ENCODE measurements around the gene FAM107B. TPM values are rescaled to one million over a fixed set of nuclear protein-coding genes. Genes with fewer than 3 reads are reported as not detected.

The FAM107B gene
- total RNA-seq, 2 experiments from 2014 or later: 114 to 121 TPM

DNA sequence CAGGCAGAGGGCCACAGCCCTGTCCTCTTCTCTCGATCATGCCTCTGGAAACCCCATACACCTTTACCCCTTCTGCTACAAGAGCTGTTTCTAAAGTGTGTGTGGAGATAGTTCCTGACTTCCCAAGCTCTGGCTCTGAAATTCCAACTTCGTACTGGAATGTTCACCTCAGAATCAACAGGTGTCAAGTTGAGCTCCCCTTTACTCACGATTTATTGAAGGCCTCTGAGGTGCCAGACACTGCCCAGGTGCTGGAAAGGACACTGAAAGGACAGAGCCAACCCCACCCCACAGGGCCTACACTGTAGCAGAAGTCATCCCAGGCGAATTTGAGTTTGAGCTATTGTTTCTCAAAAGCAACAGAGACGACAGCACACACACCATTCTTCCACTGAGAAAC, 234.1 kb downstream of the FAM107B start:
- POLR2A ChIA-PET: interaction anchor here (0.7 to 1.4 kb wide), 2 partner anchors 12 to 16 kb away, joined by 3 read pairs; no protein-coding TSS in a partner anchor
- CTCF ChIA-PET: interaction anchor here (0.6 to 5.5 kb wide), 6 partner anchors 9 to 352 kb away, joined by 3 to 57 read pairs (median 4); no protein-coding TSS in a partner anchor
- intact Hi-C loops (cut with micrococcal nuclease): loop anchor here (5.0 kb wide), 1 partner anchor 43 kb away; no protein-coding TSS in a partner anchor
- TF ChIP-seq CTCF (IDR thresholded peaks at IDR 0.05): no peak
- ATAC-seq (no peak), DNase-seq (no peak)
- Mint-ChIP-seq H3K4me3 (no peak overlapping the region), H3K27me3 (no peaks in the 10 kb centered on the region), H3K27ac (peak overlapping the region; percentile 55), H3K36me3 (ENCODE audit: low read depth) (peaks cover 34% of the 10 kb centered on the region), H3K4me1 (ENCODE audit: low read depth) (peaks cover 72% of the 10 kb centered on the region), H3K9me3 (no peaks in the 10 kb centered on the region)

DNA sequence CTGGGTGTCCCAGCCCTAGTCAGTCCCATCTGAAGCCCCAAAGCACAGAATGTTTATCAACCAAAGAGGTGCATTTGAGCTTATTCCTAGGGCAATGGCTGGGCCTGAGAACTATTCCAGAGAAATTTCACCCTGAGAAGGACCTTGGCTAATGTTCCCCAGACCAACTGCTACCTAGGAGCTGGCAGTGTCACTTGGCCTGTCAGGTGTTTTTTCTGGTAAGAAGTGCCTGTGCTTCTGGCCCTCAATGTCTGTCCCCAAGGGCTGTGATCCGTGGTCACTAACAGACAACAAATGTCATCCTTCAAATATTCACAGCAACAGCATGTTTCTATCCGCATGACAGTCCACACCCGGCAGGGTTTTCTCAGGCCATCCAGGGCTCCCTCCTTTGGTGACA, 234.6 kb downstream of the FAM107B start:
- CTCF ChIA-PET: interaction anchor here (0.6 to 5.5 kb wide), 5 partner anchors 9 to 351 kb away, joined by 3 to 57 read pairs (median 4); no protein-coding TSS in a partner anchor
- peaks cover 73% of the 10 kb centered on the region for H3K4me1 Mint-ChIP-seq (ENCODE audit: low read depth)
- H3K27ac Mint-ChIP-seq: peak overlapping the region; percentile 83
- POLR2A ChIA-PET: interaction anchor here (0.7 to 1.4 kb wide), 2 partner anchors 11 to 16 kb away, joined by 3 read pairs; no protein-coding TSS in a partner anchor
- no peaks in the 10 kb centered on the region for H3K9me3 Mint-ChIP-seq
- H3K36me3 Mint-ChIP-seq (ENCODE audit: low read depth): peaks cover 31% of the 10 kb centered on the region
- DNase-seq: no peak
- no peak for TF ChIP-seq CTCF (IDR thresholded peaks at IDR 0.05)
- H3K4me3 Mint-ChIP-seq: no peak overlapping the region
- ATAC-seq: no peak
- intact Hi-C loops (cut with micrococcal nuclease): loop anchor here (5.0 kb wide), 1 partner anchor 43 kb away; no protein-coding TSS in a partner anchor
- H3K27me3 Mint-ChIP-seq: no peaks in the 10 kb centered on the region

- Mint-ChIP-seq H3K4me3 (no peak overlapping the region), H3K27ac (peak overlapping the region; percentile 83), H3K9me3 (no peaks in the 10 kb centered on the region), H3K27me3 (no peaks in the 10 kb centered on the region), H3K36me3 (ENCODE audit: low read depth) (peaks cover 37% of the 10 kb centered on the region), H3K4me1 (ENCODE audit: low read depth) (peaks cover 73% of the 10 kb centered on the region)
- DNase-seq: no peak
- POLR2A ChIA-PET: interaction anchor here (1.6 kb wide), 1 partner anchor 59 kb away, joined by 5 read pairs; no protein-coding TSS in a partner anchor
- CTCF ChIA-PET: interaction anchor here (0.6 to 5.5 kb wide), 3 partner anchors 10 to 285 kb away, joined by 3 to 57 read pairs (median 17); no protein-coding TSS in a partner anchor
- no peak for ATAC-seq
- intact Hi-C loops (cut with micrococcal nuclease): no loop called here
- TF ChIP-seq CTCF (IDR thresholded peaks at IDR 0.05): no peak
These were observed 235.5 kb downstream of the FAM107B start for GRCh38 chr10:14539176-14539575.

DNA sequence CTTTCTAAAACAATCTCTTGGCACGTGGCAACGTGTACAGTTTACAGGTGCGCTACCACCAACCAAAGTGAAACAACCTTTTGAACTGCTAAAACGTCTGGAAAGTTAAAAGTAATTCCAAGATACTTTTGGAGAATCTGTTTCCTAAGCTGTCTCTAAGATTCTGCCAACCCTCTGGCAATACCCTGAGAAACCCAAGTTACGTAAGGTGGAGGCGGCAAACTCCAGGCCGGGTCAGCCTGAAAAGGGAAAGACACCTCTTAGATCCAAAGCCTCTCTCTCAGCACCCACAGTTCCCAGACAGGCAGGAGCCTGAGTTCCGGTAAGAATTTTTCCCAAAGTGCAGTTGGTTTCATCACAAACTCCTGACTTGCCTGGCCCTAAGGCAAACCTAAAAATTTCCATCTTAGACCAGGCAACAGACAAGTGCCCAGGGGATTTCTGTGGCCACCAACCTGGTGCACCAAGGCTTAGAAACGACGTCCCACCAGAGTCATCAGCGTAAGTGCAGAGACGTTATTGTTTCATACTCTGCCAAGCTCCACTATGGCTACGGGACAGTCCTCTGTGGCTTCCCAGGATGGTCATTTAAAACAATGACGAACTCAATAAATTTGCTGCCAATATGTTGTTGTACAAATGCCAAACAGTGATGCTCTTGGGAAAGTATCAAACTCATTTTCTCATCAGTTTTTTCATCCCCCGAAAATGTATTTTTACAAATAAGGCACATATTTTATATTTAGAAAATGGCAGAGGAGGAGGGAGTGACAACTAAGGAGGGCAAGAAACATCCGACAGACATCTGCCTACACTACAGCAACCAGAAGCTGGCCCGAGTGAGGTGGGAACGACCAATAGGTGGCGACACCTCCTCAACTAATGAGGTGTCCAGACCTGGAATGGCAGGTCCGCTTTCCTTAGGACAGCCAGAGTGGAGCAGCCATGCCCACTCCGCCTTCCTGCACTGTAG, 238.2 kb downstream of the FAM107B start:
- ChIA-PET POLR2A (interaction anchor here (1.0 to 2.1 kb wide), 5 partner anchors 14 to 351 kb away, joined by 3 to 5 read pairs (median 3); no protein-coding TSS in a partner anchor), CTCF (interaction anchor here (0.5 to 5.5 kb wide), 25 partner anchors 8 to 356 kb away, joined by 3 to 57 read pairs (median 3); partner anchors contain the start of genes CDNF, HSPA14, MSANTD7 and SUV39H2)
- intact Hi-C loops (cut with micrococcal nuclease): no loop called here
- Mint-ChIP-seq H3K4me1 (ENCODE audit: low read depth) (peaks cover 78% of the 10 kb centered on the region), H3K9me3 (no peaks in the 10 kb centered on the region), H3K36me3 (ENCODE audit: low read depth) (peaks cover 47% of the 10 kb centered on the region), H3K4me3 (no peak overlapping the region), H3K27me3 (no peaks in the 10 kb centered on the region), H3K27ac (peak overlapping the region; percentile 39)
- DNase-seq (peak; percentile 67), ATAC-seq (peak; percentile 44)
- peak; percentile 65 for TF ChIP-seq CTCF (IDR thresholded peaks at IDR 0.05)

Data from activated CD8-positive, alpha-beta T cell treated with anti-CD3 and anti-CD28 coated beads for 36 hours (primary cell).